H1 (cell line): ENCODE measurements around the gene HPS6. TPM values are rescaled to one million over a fixed set of nuclear protein-coding genes. Genes with fewer than 3 reads are reported as not detected.

Experiments used
- BCL11A ChIP-seq, 2 experiments: IDR thresholded peaks; one replicate each; pipeline ENCODE4 v1.6.1; 2011; ENCODE audit warnings: low read depth in 2 of 2, low read length in 2 of 2, mild to moderate bottlenecking in 2 of 2
- CHD2 ChIP-seq: IDR thresholded peaks from 2 replicates; pipeline ENCODE4 v1.6.1; 2012; ENCODE audit warnings: low read length, improper control_type of control experiment
- EGR1 ChIP-seq: IDR thresholded peaks from 2 replicates; pipeline ENCODE4 v1.6.1; 2011; ENCODE audit warnings: low read depth, low read length, borderline replicate concordance
- EP300 ChIP-seq, 2 experiments: IDR thresholded peaks; 1 replicate in 1 of 2; 2 replicates in 1 of 2; pipeline ENCODE4 v1.6.1; 2011 to 2012; ENCODE audit warnings: low read depth in 2 of 2, low read length in 2 of 2, mild to moderate bottlenecking in 2 of 2, borderline replicate concordance in 1 of 2, inconsistent platforms in 1 of 2, moderate library complexity in 1 of 2
- POU5F1 ChIP-seq: IDR thresholded peaks from 2 replicates; pipeline ENCODE4 v1.6.1; 2011; ENCODE audit warnings: low read depth, mild to moderate bottlenecking, low read length, moderate library complexity
- RAD21 ChIP-seq, 2 experiments: IDR thresholded peaks in 1 of 2; conservative IDR thresholded peaks in 1 of 2; 2 replicates each; pipeline ENCODE4 v1.6.1; 2011; ENCODE audit warnings: low read depth in 2 of 2, low read length in 2 of 2, improper control_type of control experiment in 1 of 2, inconsistent platforms in 1 of 2, mild to moderate bottlenecking in 1 of 2, moderate library complexity in 1 of 2
- RBBP5 ChIP-seq: IDR thresholded peaks from 2 replicates; pipeline ENCODE4 v1.7.1; 2012; ENCODE audit warnings: low read depth, mild to moderate bottlenecking, inconsistent platforms, low read length, moderate library complexity, borderline replicate concordance
- TBP ChIP-seq: IDR thresholded peaks from 2 replicates; pipeline ENCODE4 v1.6.1; 2011; ENCODE audit warnings: low read depth, low read length, improper control_type of control experiment
- polyA plus RNA-seq, 7 experiments: library from polyadenylated mRNA; depleted of rRNA in 3 of 7; stranded (reverse) in 5 of 7; unstranded in 2 of 7; fragments of >200 nt in 5 of 7; fragments of 200-250 nt in 2 of 7; gene quantifications; 1 replicate in 5 of 7; 2 replicates in 1 of 7; 4 replicates in 1 of 7; pipeline versions ENCODE4 v1.2.1 to v1.2.3, GENCODE V29; 2011 to 2013; ENCODE audit warnings: missing spikeins in 2 of 7, mixed read lengths in 2 of 7
- total RNA-seq: library from RNA; stranded (reverse); fragmentation: NEBNext Ultra II Directional; extraction: Animal tissue kit (Norgen Biotek cat#: 25700); gene quantifications from 2 replicates; pipeline ENCODE4 v1.2.1, GENCODE V29; 2021
- TF ChIP-seq, protein P1 (sequence below): fragments of 300-600 bp; sonication (generic); IDR thresholded peaks from 2 replicates; pipeline ENCODE4 v1.7.1; 2012; ENCODE audit warnings: low read length, moderate library complexity, mild to moderate bottlenecking, inconsistent platforms; ENCODE audit not compliant: insufficient replicate concordance
- TF ChIP-seq, protein P2 (sequence below): IDR thresholded peaks from 2 replicates; pipeline ENCODE4 v1.6.1; 2012; ENCODE audit warnings: inconsistent platforms

The HPS6 gene
- total and polyA plus RNA-seq, 2 of the 8 experiments (the other 6 are each of a cell fraction or from before 2014, with no cell fraction given), result 10.2 to 17.7 TPM

DNA sequence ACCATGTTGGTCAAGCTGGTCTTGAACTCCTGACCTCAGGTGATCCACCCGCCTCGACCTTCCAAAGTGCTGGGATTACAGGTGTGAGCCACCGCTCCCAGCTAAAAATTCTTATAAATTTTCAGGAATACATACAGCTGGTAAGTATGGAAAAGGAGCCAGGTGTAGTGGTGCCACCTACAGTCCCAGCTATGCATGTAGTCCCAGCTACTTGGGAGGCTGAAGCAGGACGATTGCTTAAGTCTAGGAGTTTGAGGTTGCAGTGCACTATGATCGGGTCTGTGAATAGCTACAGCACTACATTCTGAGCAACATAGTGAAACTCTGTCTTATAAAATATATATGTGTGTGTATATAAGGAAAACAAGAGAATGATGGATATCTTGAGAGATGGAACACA lies 36.0 kb downstream of the HPS6 start (continued):
- TF ChIP-seq, protein P1, sequence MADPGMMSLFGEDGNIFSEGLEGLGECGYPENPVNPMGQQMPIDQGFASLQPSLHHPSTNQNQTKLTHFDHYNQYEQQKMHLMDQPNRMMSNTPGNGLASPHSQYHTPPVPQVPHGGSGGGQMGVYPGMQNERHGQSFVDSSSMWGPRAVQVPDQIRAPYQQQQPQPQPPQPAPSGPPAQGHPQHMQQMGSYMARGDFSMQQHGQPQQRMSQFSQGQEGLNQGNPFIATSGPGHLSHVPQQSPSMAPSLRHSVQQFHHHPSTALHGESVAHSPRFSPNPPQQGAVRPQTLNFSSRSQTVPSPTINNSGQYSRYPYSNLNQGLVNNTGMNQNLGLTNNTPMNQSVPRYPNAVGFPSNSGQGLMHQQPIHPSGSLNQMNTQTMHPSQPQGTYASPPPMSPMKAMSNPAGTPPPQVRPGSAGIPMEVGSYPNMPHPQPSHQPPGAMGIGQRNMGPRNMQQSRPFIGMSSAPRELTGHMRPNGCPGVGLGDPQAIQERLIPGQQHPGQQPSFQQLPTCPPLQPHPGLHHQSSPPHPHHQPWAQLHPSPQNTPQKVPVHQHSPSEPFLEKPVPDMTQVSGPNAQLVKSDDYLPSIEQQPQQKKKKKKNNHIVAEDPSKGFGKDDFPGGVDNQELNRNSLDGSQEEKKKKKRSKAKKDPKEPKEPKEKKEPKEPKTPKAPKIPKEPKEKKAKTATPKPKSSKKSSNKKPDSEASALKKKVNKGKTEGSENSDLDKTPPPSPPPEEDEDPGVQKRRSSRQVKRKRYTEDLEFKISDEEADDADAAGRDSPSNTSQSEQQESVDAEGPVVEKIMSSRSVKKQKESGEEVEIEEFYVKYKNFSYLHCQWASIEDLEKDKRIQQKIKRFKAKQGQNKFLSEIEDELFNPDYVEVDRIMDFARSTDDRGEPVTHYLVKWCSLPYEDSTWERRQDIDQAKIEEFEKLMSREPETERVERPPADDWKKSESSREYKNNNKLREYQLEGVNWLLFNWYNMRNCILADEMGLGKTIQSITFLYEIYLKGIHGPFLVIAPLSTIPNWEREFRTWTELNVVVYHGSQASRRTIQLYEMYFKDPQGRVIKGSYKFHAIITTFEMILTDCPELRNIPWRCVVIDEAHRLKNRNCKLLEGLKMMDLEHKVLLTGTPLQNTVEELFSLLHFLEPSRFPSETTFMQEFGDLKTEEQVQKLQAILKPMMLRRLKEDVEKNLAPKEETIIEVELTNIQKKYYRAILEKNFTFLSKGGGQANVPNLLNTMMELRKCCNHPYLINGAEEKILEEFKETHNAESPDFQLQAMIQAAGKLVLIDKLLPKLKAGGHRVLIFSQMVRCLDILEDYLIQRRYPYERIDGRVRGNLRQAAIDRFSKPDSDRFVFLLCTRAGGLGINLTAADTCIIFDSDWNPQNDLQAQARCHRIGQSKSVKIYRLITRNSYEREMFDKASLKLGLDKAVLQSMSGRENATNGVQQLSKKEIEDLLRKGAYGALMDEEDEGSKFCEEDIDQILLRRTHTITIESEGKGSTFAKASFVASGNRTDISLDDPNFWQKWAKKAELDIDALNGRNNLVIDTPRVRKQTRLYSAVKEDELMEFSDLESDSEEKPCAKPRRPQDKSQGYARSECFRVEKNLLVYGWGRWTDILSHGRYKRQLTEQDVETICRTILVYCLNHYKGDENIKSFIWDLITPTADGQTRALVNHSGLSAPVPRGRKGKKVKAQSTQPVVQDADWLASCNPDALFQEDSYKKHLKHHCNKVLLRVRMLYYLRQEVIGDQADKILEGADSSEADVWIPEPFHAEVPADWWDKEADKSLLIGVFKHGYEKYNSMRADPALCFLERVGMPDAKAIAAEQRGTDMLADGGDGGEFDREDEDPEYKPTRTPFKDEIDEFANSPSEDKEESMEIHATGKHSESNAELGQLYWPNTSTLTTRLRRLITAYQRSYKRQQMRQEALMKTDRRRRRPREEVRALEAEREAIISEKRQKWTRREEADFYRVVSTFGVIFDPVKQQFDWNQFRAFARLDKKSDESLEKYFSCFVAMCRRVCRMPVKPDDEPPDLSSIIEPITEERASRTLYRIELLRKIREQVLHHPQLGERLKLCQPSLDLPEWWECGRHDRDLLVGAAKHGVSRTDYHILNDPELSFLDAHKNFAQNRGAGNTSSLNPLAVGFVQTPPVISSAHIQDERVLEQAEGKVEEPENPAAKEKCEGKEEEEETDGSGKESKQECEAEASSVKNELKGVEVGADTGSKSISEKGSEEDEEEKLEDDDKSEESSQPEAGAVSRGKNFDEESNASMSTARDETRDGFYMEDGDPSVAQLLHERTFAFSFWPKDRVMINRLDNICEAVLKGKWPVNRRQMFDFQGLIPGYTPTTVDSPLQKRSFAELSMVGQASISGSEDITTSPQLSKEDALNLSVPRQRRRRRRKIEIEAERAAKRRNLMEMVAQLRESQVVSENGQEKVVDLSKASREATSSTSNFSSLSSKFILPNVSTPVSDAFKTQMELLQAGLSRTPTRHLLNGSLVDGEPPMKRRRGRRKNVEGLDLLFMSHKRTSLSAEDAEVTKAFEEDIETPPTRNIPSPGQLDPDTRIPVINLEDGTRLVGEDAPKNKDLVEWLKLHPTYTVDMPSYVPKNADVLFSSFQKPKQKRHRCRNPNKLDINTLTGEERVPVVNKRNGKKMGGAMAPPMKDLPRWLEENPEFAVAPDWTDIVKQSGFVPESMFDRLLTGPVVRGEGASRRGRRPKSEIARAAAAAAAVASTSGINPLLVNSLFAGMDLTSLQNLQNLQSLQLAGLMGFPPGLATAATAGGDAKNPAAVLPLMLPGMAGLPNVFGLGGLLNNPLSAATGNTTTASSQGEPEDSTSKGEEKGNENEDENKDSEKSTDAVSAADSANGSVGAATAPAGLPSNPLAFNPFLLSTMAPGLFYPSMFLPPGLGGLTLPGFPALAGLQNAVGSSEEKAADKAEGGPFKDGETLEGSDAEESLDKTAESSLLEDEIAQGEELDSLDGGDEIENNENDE, result no peak
- peak; percentile 4 to 33; a peak in 1 of 4 replicates for TF ChIP-seq RAD21 (IDR thresholded peaks at IDR 0.05 in 1 of 2, conservative IDR thresholded peaks at IDR 0.05 in 1 of 2; ENCODE audit: low read depth in 2 of 2, low read length in 2 of 2)
- no peak for TF ChIP-seq EGR1
- TF ChIP-seq RBBP5, result no peak
- TF ChIP-seq TBP, result no peak
- TF ChIP-seq, protein P2, sequence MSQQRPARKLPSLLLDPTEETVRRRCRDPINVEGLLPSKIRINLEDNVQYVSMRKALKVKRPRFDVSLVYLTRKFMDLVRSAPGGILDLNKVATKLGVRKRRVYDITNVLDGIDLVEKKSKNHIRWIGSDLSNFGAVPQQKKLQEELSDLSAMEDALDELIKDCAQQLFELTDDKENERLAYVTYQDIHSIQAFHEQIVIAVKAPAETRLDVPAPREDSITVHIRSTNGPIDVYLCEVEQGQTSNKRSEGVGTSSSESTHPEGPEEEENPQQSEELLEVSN, result no peak
- TF ChIP-seq EP300 (IDR thresholded peaks at IDR 0.05; ENCODE audit: borderline replicate concordance in 1 of 2, low read depth in 2 of 2, low read length in 2 of 2), result no peak
- no peak for TF ChIP-seq BCL11A (IDR thresholded peaks at IDR 0.05; ENCODE audit: low read depth in 2 of 2, low read length in 2 of 2)
- TF ChIP-seq CHD2, result no peak
- TF ChIP-seq POU5F1, result no peak
- TF ChIP-seq, all 59 proteins: peak for 2
